ENCODE data around the gene TBATA.

The TBATA gene

DNA sequence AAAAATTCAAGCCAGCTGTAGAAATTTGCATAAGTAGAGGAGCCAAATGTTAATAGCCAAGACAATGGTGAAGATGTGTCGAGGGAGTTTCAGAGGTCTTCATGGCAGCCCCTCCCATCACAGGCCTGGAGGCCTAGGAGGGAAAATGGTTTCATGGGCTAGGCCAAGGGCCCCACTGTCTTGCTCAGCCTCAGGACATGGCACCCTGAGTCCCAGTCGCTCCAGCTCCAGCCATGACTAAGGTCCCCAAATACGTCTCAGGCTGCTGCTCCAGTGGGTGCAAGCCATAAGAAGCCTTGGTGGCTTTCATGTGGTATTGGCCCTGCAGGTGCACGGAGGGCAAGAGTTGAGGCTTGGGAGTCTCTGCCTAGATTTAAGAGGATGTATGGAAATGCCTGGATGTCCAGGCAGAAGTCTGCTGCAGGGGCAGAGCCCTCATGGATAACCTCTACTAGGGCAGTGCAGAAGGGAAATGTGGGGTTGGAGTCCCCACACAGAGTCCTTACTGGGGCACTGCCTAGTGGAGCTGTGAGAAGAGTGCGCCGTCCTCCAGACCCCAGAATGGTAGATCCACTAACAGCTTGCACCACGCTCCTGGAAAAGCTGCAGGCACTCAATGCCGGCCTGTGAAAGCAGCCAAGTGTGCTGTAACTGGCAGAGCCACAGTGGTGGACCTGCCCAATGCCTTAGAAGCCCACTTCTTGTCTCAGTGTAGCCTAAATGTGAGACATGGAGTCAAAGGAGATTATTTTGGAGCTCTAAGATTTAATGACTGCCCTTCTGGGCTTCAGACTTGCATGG lies 19.2 kb downstream of the TBATA start:
- Histone ChIP-seq H3K27ac (ENCODE audit: low read depth, low read length) (no peak overlapping the region), H3K9ac (ENCODE audit: low read length) (no peak overlapping the region), H3K27me3 (ENCODE audit: control insufficient read depth in 1 of 2, insufficient read depth in 2 of 2, low read length in 2 of 2) (no peaks in the 10 kb centered on the region), H3K4me1 (ENCODE audit: insufficient read depth, low read length) (no peaks in the 10 kb centered on the region), H3K4me3 (ENCODE audit: low read depth in 1 of 2, low read length in 2 of 2) (no peak overlapping the region), H3K36me3 (ENCODE audit: insufficient read depth, low read length) (no peaks in the 10 kb centered on the region), H3K9me3 (ENCODE audit: low read length) (no peaks in the 10 kb centered on the region)

DNA sequence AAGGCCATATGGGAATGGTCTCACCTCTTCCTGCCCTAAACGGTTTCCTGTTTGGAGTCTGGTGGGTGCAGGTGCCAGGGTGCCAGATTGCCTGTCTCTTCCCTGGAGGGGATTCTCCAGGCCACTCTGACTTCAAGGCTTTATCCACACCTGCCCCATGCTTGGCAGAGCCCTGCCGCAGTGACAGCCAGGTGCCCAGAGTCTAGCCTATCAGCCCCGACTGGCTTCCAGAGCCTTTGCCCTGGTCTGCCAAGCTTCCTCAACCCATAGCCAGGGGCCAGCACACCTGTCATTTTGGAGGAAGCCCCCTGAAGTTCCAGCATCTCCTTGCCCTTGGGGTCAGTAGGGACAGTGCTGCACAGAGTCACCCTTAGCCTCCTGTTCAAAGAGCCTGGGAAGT lies 21.6 kb downstream of the TBATA start:
- Histone ChIP-seq H3K9me3 (ENCODE audit: low read length) (no peaks in the 10 kb centered on the region), H3K4me3 (ENCODE audit: low read depth in 1 of 2, low read length in 2 of 2) (no peak overlapping the region), H3K27ac (ENCODE audit: low read depth, low read length) (no peak overlapping the region), H3K9ac (ENCODE audit: low read length) (no peak overlapping the region), H3K4me1 (ENCODE audit: insufficient read depth, low read length) (no peaks in the 10 kb centered on the region), H3K27me3 (ENCODE audit: control insufficient read depth in 1 of 2, insufficient read depth in 2 of 2, low read length in 2 of 2) (peaks cover 0 to 4% of the 10 kb centered on the region in 2 donors), H3K36me3 (ENCODE audit: insufficient read depth, low read length) (no peaks in the 10 kb centered on the region)

DNA sequence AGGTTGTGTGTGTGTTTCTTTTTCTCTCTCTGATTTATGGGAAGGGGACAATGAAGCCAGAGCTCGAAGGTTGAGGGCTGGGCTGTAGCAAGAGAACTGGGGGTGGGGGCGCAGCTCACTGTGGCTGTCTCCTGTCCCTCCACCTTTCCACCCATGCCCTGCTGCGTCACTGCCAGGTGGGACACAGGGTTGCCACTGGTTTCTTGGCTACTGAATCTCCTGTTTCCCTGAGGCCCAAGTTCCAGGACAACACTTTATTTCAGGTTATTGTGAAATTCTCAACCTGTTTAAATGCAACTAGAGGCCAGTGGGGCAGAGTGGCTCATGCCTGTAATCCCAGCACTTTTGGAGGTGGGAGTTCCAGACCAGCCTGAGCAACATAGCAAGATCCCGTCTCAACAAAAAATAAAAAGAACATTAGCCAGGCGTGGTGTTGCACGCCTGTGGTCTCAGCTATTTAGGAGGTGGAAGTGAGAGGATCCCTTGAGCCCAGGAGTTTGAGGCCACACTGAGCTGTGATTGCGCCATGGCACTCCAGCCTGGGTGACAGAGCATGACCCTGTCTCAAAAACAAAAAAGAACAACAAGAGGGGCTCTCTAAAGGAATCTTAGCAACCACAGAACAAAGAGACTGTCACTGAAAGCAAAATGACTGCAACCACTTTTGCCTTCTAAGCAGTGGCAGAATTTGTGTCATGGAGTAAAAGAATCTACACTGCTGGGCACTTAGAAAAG lies 22.6 kb downstream of the TBATA start:
- Histone ChIP-seq H3K27ac (ENCODE audit: low read depth, low read length) (no peak overlapping the region), H3K4me3 (ENCODE audit: low read depth in 1 of 2, low read length in 2 of 2) (no peak overlapping the region), H3K4me1 (ENCODE audit: insufficient read depth, low read length) (no peaks in the 10 kb centered on the region), H3K27me3 (ENCODE audit: control insufficient read depth in 1 of 2, insufficient read depth in 2 of 2, low read length in 2 of 2) (peaks cover 0 to 8% of the 10 kb centered on the region in 2 donors), H3K9me3 (ENCODE audit: low read length) (no peaks in the 10 kb centered on the region), H3K36me3 (ENCODE audit: insufficient read depth, low read length) (no peaks in the 10 kb centered on the region), H3K9ac (ENCODE audit: low read length) (no peak overlapping the region)

DNA sequence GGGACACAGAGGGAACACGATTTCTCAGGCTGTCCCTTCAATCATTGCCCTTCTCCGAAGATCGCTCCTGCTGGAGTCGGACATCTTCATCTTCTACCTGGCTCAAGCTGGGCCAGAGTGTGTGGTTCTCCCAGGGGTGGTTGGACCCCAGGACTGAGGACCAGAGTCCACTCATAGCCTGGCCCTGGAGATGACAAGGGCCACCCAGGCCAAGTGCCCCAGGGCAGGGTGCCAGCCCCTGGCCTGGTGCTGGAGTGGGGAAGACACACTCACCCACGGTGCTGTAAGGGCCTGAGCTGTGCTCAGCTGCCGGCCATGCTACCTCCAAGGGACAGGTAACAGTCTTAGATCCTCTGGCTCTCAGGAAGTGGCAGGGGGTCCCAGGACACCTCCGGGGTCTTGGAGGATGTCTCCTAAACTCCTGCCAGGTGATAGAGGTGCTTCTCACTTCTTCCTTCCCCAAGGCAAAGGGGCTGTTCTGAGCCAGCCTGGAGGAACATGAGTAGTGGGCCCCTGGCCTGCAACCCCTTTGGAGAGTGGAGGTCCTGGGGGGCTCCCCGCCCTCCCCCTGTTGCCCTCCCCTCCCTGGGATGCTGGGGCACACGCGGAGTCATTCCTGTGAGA lies 23.3 kb downstream of the TBATA start:
- Histone ChIP-seq H3K27me3 (ENCODE audit: control insufficient read depth in 1 of 2, insufficient read depth in 2 of 2, low read length in 2 of 2) (peaks cover 0 to 8% of the 10 kb centered on the region in 2 donors), H3K9ac (ENCODE audit: low read length) (no peak overlapping the region), H3K27ac (ENCODE audit: low read depth, low read length) (no peak overlapping the region), H3K4me3 (ENCODE audit: low read depth in 1 of 2, low read length in 2 of 2) (no peak overlapping the region), H3K4me1 (ENCODE audit: insufficient read depth, low read length) (no peaks in the 10 kb centered on the region), H3K9me3 (ENCODE audit: low read length) (no peaks in the 10 kb centered on the region), H3K36me3 (ENCODE audit: insufficient read depth, low read length) (no peaks in the 10 kb centered on the region)

DNA sequence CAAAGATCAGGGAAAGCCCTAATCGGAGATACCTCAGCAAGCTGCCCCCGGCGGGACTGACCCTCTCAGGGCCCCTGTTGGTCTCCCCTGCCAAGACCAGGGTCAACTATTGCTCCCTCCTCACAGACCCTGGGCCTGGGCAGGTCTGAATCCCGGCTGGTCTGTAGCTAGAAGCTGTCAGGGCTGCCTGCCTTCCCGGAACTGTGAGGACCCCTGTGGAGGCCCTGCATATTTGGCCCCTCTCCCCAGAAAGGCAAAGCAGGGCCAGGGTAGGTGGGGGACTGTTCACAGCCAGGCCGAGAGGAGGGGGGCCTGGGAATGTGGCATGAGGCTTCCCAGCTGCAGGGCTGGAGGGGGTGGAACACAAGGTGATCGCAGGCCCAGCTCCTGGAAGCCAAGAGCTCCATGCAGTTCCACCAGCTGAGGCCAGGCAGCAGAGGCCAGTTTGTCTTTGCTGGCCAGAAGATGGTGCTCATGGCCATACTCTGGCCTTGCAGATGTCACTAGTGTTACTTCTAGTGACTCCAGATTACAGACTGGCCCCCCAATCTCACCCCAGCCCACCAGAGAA lies 24.1 kb downstream of the TBATA start:
- no peak overlapping the region for H3K9ac ChIP-seq (ENCODE audit: low read length)
- no peaks in the 10 kb centered on the region for H3K36me3 ChIP-seq (ENCODE audit: insufficient read depth, low read length)
- peaks cover 0 to 8% of the 10 kb centered on the region in 2 donors for H3K27me3 ChIP-seq (ENCODE audit: control insufficient read depth in 1 of 2, insufficient read depth in 2 of 2, low read length in 2 of 2)
- no peaks in the 10 kb centered on the region for H3K9me3 ChIP-seq (ENCODE audit: low read length)
- no peak overlapping the region for H3K27ac ChIP-seq (ENCODE audit: low read depth, low read length)
- H3K4me1 ChIP-seq (ENCODE audit: insufficient read depth, low read length), result no peaks in the 10 kb centered on the region
- H3K4me3 ChIP-seq (ENCODE audit: low read depth in 1 of 2, low read length in 2 of 2), result no peak overlapping the region

DNA sequence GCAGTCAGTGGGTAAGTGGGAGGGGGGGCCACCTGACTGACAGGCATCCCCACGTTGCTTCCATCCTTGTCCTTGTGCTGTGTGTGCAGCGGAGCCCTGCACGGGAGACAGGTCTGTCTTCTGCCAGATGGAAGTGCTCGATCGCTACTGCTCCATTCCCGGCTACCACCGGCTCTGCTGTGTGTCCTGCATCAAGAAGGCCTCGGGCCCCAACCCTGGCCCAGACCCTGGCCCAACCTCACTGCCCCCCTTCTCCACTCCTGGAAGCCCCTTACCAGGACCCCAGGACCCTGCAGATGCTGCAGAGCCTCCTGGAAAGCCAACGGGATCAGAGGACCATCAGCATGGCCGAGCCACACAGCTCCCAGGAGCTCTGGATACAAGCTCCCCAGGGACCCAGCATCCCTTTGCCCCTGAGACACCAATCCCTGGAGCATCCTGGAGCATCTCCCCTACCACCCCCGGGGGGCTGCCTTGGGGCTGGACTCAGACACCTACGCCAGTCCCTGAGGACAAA lies 24.8 kb downstream of the TBATA start:
- Histone ChIP-seq H3K9me3 (ENCODE audit: low read length) (no peaks in the 10 kb centered on the region), H3K4me1 (ENCODE audit: insufficient read depth, low read length) (no peaks in the 10 kb centered on the region), H3K36me3 (ENCODE audit: insufficient read depth, low read length) (no peaks in the 10 kb centered on the region), H3K27me3 (ENCODE audit: control insufficient read depth in 1 of 2, insufficient read depth in 2 of 2, low read length in 2 of 2) (peaks cover 0 to 8% of the 10 kb centered on the region in 2 donors), H3K9ac (ENCODE audit: low read length) (no peak overlapping the region), H3K27ac (ENCODE audit: low read depth, low read length) (no peak overlapping the region), H3K4me3 (ENCODE audit: low read depth in 1 of 2, low read length in 2 of 2) (no peak overlapping the region)

DNA sequence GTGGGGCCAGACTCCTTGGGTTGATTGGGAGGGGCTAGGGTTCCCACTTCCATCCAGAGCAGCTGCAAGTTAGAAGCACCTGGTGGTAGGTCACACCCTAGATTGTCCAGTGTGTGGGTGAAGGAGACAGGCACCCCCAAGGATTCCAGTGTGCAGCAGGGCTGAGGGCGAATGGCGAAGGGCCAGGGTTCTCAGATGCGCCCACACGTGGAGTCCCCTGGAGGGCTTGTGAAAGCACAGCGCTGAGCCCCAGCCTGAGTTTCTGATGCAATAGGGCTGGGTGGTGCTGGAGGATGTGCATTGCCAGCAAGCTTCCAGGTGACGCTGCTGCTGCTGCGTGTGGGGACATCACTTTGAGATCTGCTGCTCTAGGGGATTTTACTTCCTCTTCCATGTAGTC lies 25.4 kb downstream of the TBATA start:
- H3K4me1 ChIP-seq (ENCODE audit: insufficient read depth, low read length), result no peaks in the 10 kb centered on the region
- H3K36me3 ChIP-seq (ENCODE audit: insufficient read depth, low read length), result no peaks in the 10 kb centered on the region
- no peak overlapping the region for H3K9ac ChIP-seq (ENCODE audit: low read length)
- H3K4me3 ChIP-seq (ENCODE audit: low read depth in 1 of 2, low read length in 2 of 2), result no peak overlapping the region
- no peak overlapping the region for H3K27ac ChIP-seq (ENCODE audit: low read depth, low read length)
- no peaks in the 10 kb centered on the region for H3K9me3 ChIP-seq (ENCODE audit: low read length)
- H3K27me3 ChIP-seq (ENCODE audit: control insufficient read depth in 1 of 2, insufficient read depth in 2 of 2, low read length in 2 of 2), result peaks cover 0 to 8% of the 10 kb centered on the region in 2 donors

DNA sequence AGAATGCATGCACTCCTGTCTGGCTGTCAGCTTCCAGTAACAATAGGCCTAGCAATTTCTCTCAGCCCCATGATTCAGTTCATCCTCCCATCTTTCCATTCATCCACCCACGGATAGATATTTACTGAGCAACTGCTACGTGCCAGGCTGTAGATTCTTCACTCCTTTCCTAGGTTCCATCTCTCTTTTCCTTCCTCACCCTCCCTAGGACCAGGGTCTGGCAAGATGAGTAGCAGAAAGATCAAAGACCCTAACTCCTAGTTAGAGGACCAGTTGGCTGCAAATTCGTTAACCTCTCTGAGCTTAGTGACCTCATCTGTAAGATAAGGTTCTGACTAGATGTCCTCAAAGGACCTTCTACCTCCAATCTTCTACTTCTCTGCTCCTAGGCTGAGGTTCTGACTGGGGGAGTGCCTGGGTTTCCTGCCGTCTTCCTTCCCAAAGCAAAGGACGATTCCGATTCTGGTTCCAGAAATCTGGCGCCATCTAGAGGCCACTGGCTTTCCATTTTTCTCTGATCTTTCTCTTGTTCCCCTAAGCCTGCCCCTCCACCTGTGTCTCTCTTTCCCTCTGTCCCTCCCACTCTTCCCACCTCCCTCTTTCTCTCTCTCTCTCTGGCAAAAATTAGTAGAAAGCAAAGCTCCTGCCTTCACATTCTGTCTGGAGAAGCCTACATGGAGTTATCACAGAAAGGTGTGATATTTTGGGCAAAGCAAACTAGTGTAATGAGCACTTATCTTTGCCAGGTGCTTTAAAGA lies 26.2 kb downstream of the TBATA start:
- H3K27ac ChIP-seq (ENCODE audit: low read depth, low read length), result no peak overlapping the region
- H3K36me3 ChIP-seq (ENCODE audit: insufficient read depth, low read length), result no peaks in the 10 kb centered on the region
- no peaks in the 10 kb centered on the region for H3K9me3 ChIP-seq (ENCODE audit: low read length)
- no peak overlapping the region for H3K9ac ChIP-seq (ENCODE audit: low read length)
- H3K27me3 ChIP-seq (ENCODE audit: control insufficient read depth in 1 of 2, insufficient read depth in 2 of 2, low read length in 2 of 2), result peaks cover 0 to 8% of the 10 kb centered on the region in 2 donors
- no peaks in the 10 kb centered on the region for H3K4me1 ChIP-seq (ENCODE audit: insufficient read depth, low read length)
- no peak overlapping the region for H3K4me3 ChIP-seq (ENCODE audit: low read depth in 1 of 2, low read length in 2 of 2)

DNA sequence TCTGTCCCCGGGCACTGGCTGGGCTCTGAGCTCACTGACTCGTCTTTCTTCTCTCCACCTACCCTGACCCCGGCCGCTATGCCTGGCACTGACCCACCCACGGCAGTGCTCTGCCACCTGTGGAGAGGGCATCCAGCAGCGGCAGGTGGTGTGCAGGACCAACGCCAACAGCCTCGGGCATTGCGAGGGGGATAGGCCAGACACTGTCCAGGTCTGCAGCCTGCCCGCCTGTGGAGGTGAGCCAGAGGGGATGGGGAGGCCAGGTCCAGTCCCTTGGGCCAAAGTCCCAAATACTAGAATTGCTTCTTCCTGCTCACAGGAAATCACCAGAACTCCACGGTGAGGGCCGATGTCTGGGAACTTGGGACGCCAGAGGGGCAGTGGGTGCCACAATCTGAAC lies 27.3 kb downstream of the TBATA start:
- Histone ChIP-seq H3K27me3 (ENCODE audit: control insufficient read depth in 1 of 2, insufficient read depth in 2 of 2, low read length in 2 of 2) (peaks cover 0 to 8% of the 10 kb centered on the region in 2 donors), H3K4me1 (ENCODE audit: insufficient read depth, low read length) (no peaks in the 10 kb centered on the region), H3K9ac (ENCODE audit: low read length) (no peak overlapping the region)

DNA sequence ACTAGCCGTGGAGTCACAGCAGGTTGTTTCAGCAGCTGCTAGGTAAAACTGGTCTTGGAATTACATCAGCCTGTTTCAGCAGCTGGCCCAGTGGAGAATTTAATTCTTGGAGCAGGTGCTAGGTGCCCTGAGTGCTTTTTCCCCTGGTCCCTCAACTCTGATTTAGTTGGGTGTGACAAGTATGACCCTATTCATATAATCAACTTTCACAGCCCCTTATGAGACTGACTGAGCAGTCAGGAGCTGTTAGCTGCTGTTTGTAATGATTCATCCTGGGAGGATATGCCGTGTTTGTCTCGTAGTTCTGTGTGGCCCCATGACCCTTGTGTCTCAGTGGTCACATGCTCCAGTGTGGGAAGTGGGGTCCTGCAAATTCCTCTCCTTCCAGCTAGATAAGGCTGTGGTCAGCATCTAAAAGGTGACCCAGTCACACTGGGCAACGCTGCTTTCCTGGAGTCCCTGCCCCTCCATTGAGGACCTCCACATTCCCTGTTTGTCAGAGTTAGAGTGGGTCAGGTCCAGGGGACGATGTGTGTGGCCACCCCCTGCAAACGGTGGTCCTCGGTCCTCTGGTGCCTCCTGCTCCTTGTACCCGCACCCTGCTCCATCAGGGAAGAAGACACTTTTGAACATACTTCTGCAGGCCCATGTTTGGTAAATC lies 28.3 kb downstream of the TBATA start:
- no peak overlapping the region for H3K4me3 ChIP-seq (ENCODE audit: low read depth in 1 of 2, low read length in 2 of 2)
- no peak overlapping the region for H3K9ac ChIP-seq (ENCODE audit: low read length)
- no peaks in the 10 kb centered on the region for H3K36me3 ChIP-seq (ENCODE audit: insufficient read depth, low read length)
- H3K4me1 ChIP-seq (ENCODE audit: insufficient read depth, low read length), result no peaks in the 10 kb centered on the region
- no peak overlapping the region for H3K27ac ChIP-seq (ENCODE audit: low read depth, low read length)
- H3K27me3 ChIP-seq (ENCODE audit: control insufficient read depth in 1 of 2, insufficient read depth in 2 of 2, low read length in 2 of 2), result peaks cover 0 to 8% of the 10 kb centered on the region in 2 donors
- H3K9me3 ChIP-seq (ENCODE audit: low read length), result no peaks in the 10 kb centered on the region

More for the DNA sequence above, 27.3 kb downstream of the TBATA start:
- H3K36me3 ChIP-seq (ENCODE audit: insufficient read depth, low read length), result no peaks in the 10 kb centered on the region
- H3K27ac ChIP-seq (ENCODE audit: low read depth, low read length), result no peak overlapping the region
- H3K9me3 ChIP-seq (ENCODE audit: low read length), result no peaks in the 10 kb centered on the region
- no peak overlapping the region for H3K4me3 ChIP-seq (ENCODE audit: low read depth in 1 of 2, low read length in 2 of 2)
